GM12878 (cell line): ENCODE results near the gene HOATZ. TPM values are rescaled to one million over a fixed set of nuclear protein-coding genes. Genes with fewer than 3 reads are reported as not detected.

Source experiments
- ATAC-seq: fragments of 200-7000 bp; cut with Tn5 transposase; 3 replicates; pipeline ENCODE4 v1.9.1; 2020; ENCODE audit warnings: mild to moderate bottlenecking, moderate library complexity
- BruUV-seq: library from RNA; stranded (reverse); fragments of 400-500 nt; replicated peaks from 2 replicates; lab custom pipeline; 2021; lab: Mats Ljungman, UMichigan
- CTCF ChIA-PET: fragments of 300-600 bp; sonication (Branson Sonifier 250); formaldehyde crosslinking; extraction: SDS; loops from one replicate; lab custom pipeline; 2021; ENCODE audit warnings: inconsistent platforms; lab: Yijun Ruan, JAX
- POLR2A ChIA-PET: fragments of 350-600 bp; formaldehyde crosslinking; extraction: SDS; loops from one replicate; lab custom pipeline; 2021; ENCODE audit warnings: inconsistent platforms; lab: Charles Lee
- RAD21 ChIA-PET: fragments of 300-600 bp; sonication (Branson Sonifier 250); formaldehyde crosslinking; loops from one replicate; lab custom pipeline; 2023; ENCODE audit warnings: antibody characterized with exemption; ENCODE audit not compliant: unreplicated experiment; lab: Charles Lee
- SMC1A ChIA-PET: fragments of 300-600 bp; sonication (Branson Sonifier 250); formaldehyde crosslinking; loops from one replicate; lab custom pipeline; 2023; ENCODE audit not compliant: unreplicated experiment, uncharacterized antibody; lab: Charles Lee
- DNase-seq: peaks from one replicate; pipeline ENCODE4 v3.0.0-alpha.2; 2011; ENCODE audit warnings: low read depth, low spot score
- FAIRE-seq: peaks from 3 replicates; lab custom pipeline; 2011; peaks lifted over from hg19 to GRCh38; lab: Jason Lieb, UNC
- H2AFZ ChIP-seq: 2 replicates; pipeline ENCODE4 v1.6.0; 2011; ENCODE audit warnings: low read depth, low read length, control low read depth; ENCODE audit not compliant: control insufficient read depth
- H3K27ac ChIP-seq: 2 replicates; pipeline ENCODE4 v1.5.1; 2011; ENCODE audit warnings: control low read depth; ENCODE audit not compliant: control insufficient read depth, insufficient read depth
- H3K27me3 ChIP-seq, 2 experiments: replicated peaks in 1 of 2; 2 replicates each; pipeline versions ENCODE4 v1.6.0 to v1.6.1; 2011; ENCODE audit warnings: low read length in 1 of 2; ENCODE audit not compliant: control insufficient read depth in 2 of 2, insufficient read depth in 2 of 2
- H3K36me3 ChIP-seq, 2 experiments: 2 replicates each; pipeline ENCODE4 v1.5.1; 2011; ENCODE audit warnings: low read length in 1 of 2; ENCODE audit not compliant: control insufficient read depth in 2 of 2, insufficient read depth in 2 of 2
- H3K4me1 ChIP-seq: 2 replicates; pipeline ENCODE4 v1.6.1; 2011; ENCODE audit warnings: mild to moderate bottlenecking, low read length, moderate library complexity, mixed read lengths; ENCODE audit not compliant: control insufficient read depth, insufficient read depth
- H3K4me2 ChIP-seq: 2 replicates; pipeline ENCODE4 v1.6.0; 2011; ENCODE audit warnings: control low read depth; ENCODE audit not compliant: control insufficient read depth, insufficient read depth
- H3K4me3 ChIP-seq: fragments of 200-600 bp; sonication (generic); 2 replicates; pipeline ENCODE4 v1.5.1; 2016
- H3K79me2 ChIP-seq: 2 replicates; pipeline ENCODE4 v1.6.0; 2011; ENCODE audit warnings: low read length; ENCODE audit not compliant: control insufficient read depth, insufficient read depth
- H3K9ac ChIP-seq: 2 replicates; pipeline ENCODE4 v1.8.0; 2011; ENCODE audit warnings: low read length, control low read depth, mixed read lengths; ENCODE audit not compliant: control insufficient read depth, insufficient read depth
- H3K9me3 ChIP-seq: replicated peaks from 3 replicates; pipeline ENCODE4 v1.5.1; 2011; ENCODE audit warnings: mild to moderate bottlenecking, low read length; ENCODE audit not compliant: control insufficient read depth, insufficient read depth
- H4K20me1 ChIP-seq: 2 replicates; pipeline ENCODE4 v1.6.0; 2011; ENCODE audit not compliant: control insufficient read depth, insufficient read depth
- ASH2L ChIP-seq: fragments of 300-600, 200-600 bp; sonication (generic); IDR thresholded peaks from 2 replicates; pipeline ENCODE4 v1.6.1; 2017; ENCODE audit warnings: low read depth, mild to moderate bottlenecking, borderline replicate concordance
- GABPA ChIP-seq: IDR thresholded peaks from 2 replicates; pipeline ENCODE4 v1.6.1; 2014; ENCODE audit warnings: antibody characterized with exemption, low read depth, mild to moderate bottlenecking, inconsistent platforms
- HCFC1 ChIP-seq: fragments of 150-350 bp; IDR thresholded peaks from 2 replicates; pipeline ENCODE4 v1.6.1; 2014; ENCODE audit warnings: low read length
- MEF2B ChIP-seq: fragments of 450-650 bp; IDR thresholded peaks from 2 replicates; pipeline ENCODE4 v1.6.1; 2018; ENCODE audit warnings: mild to moderate bottlenecking, moderate library complexity; ENCODE audit not compliant: partially characterized antibody, poor library complexity, severe bottlenecking
- NFXL1 ChIP-seq: fragments of 450-650 bp; IDR thresholded peaks from 2 replicates; pipeline ENCODE4 v1.6.1; 2017; ENCODE audit warnings: antibody characterized with exemption, mild to moderate bottlenecking, borderline replicate concordance
- NFYA ChIP-seq: IDR thresholded peaks from 2 replicates; pipeline ENCODE4 v1.6.1; 2011; ENCODE audit warnings: low read depth, mild to moderate bottlenecking, low read length, improper control_type of control experiment, borderline replicate concordance
- POLR2AphosphoS5 ChIP-seq: IDR thresholded peaks from 2 replicates; pipeline ENCODE4 v1.6.1; 2011; ENCODE audit warnings: mild to moderate bottlenecking, low read length, inconsistent platforms
- STAT1 ChIP-seq: fragments of 450-650 bp; conservative IDR thresholded peaks from 2 replicates; pipeline ENCODE4 v1.6.1; 2014; ENCODE audit warnings: antibody characterized with exemption, mild to moderate bottlenecking
- TARDBP ChIP-seq: IDR thresholded peaks from 2 replicates; pipeline ENCODE4 v1.6.1; 2016; ENCODE audit warnings: borderline replicate concordance
- ZNF217 ChIP-seq: fragments of 450-650 bp; IDR thresholded peaks from 2 replicates; pipeline ENCODE4 v1.6.1; 2017; ENCODE audit warnings: antibody characterized with exemption, mild to moderate bottlenecking
- ZNF24 ChIP-seq: fragments of 450-650 bp; IDR thresholded peaks from 2 replicates; pipeline ENCODE4 v1.6.1; 2017; ENCODE audit warnings: antibody characterized with exemption, mild to moderate bottlenecking
- in situ Hi-C: fragments of 300-500 bp; cut with MboI; formaldehyde crosslinking; loops from 9 replicates; pipeline ENCODE4 v1.14.3; 2018; ENCODE audit warnings: mixed read lengths
- intact Hi-C: fragments of 100-400 bp; cut with micrococcal nuclease; formaldehyde crosslinking; loops from one replicate; pipeline ENCODE4 v1.14.2; 2022; ENCODE audit not compliant: unreplicated experiment
- polyA plus RNA-seq, 11 experiments: library from polyadenylated mRNA; depleted of rRNA in 4 of 11; unstranded in 6 of 11; stranded (reverse) in 5 of 11; fragments of >200 nt; fragmentation: Nextera tagmentation in 4 of 11; fragmentation: Illumina TruSeq in 1 of 11; extraction: Ambion mirVana in 4 of 11; extraction: Trizol in 1 of 11; gene quantifications; 1 replicate in 1 of 11; 2 replicates in 10 of 11; pipeline versions ENCODE4 v1.2.1 to v1.2.3, GENCODE V29; 2011 to 2016; ENCODE audit warnings: inconsistent platforms in 2 of 11, missing spikeins in 2 of 11, low read depth in 1 of 11
- total RNA-seq, 4 experiments: library from RNA; depleted of rRNA in 3 of 4; stranded (reverse); fragments of >200 nt in 3 of 4; fragmentation: Illumina TruSeq in 1 of 4; extraction: Trizol in 1 of 4; gene quantifications; 2 replicates each; pipeline versions ENCODE4 v1.2.1 to v1.2.3, GENCODE V29; 2013 to 2021
- TF ChIP-seq, protein P1 (sequence below): fragments of 450-650 bp; IDR thresholded peaks from 2 replicates; pipeline ENCODE4 v1.6.1; 2016; ENCODE audit warnings: mild to moderate bottlenecking
- TF ChIP-seq, protein P2 (sequence below): fragments of 450-650 bp; IDR thresholded peaks from 2 replicates; pipeline ENCODE4 v1.6.1; 2018; ENCODE audit warnings: borderline replicate concordance, mild to moderate bottlenecking; ENCODE audit not compliant: partially characterized antibody
- TF ChIP-seq, protein P3 (sequence below): IDR thresholded peaks from 2 replicates; pipeline ENCODE4 v1.6.1; 2012; ENCODE audit warnings: low read length, inconsistent platforms
- TF ChIP-seq, protein P4 (sequence below): fragments of 450-650 bp; IDR thresholded peaks from 2 replicates; pipeline ENCODE4 v1.6.1; 2014; ENCODE audit warnings: mild to moderate bottlenecking

Gene HOATZ
- total and polyA plus RNA-seq, 10 of the 15 experiments (the other 5 are each of a cell fraction or from before 2014, with no cell fraction given), result 0.28 TPM; not detected in 9

DNA sequence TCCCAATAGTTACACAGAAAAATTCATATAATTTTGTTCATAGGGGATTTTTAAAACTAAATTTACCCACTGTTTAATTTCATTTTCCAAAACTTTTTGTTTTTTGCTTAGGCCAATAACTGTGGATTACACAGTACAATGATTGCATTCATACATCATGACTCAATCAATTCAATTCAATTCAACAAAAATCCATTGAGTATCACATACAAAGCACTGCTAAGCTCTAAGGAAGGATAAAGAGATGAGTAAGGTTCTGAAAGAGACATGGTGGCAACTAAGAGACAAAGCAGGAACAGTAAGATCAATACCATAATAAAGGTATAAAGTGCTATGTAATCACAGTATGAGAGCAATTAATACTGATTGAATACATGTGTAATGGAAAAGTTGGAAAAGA lies 16.6 kb downstream of the HOATZ start:
- ATAC-seq, result peak; percentile 25
- in situ Hi-C loops (no loop called here), intact Hi-C loops (no loop called here)
- FAIRE-seq, result no peak
- ChIA-PET SMC1A (interaction anchor here (1.2 kb wide), 1 partner anchor 24 kb away, joined by 3 read pairs; no protein-coding TSS in a partner anchor), CTCF (interaction anchor here (0.6 to 1.5 kb wide), 3 partner anchors 11 to 246 kb away, joined by 3 to 5 read pairs (median 3); no protein-coding TSS in a partner anchor), POLR2A (interaction anchor here (1.2 to 1.6 kb wide), 2 partner anchors 78 to 152 kb away, joined by 3 read pairs; partner anchors contain the start of gene POU2AF1), RAD21 (interaction anchor here (1.2 to 1.4 kb wide), 2 partner anchors 76 to 80 kb away, joined by 3 to 4 read pairs; no protein-coding TSS in a partner anchor)
- Histone ChIP-seq H3K9ac (no peak overlapping the region), H3K4me1 (no peaks in the 10 kb centered on the region), H3K36me3 (no peaks in the 10 kb centered on the region), H3K27ac (no peak overlapping the region), H2AFZ (no peak overlapping the region), H3K4me3 (no peak overlapping the region), H4K20me1 (no peaks in the 10 kb centered on the region), H3K79me2 (no peaks in the 10 kb centered on the region), H3K9me3 (no peaks in the 10 kb centered on the region), H3K4me2 (no peak overlapping the region), H3K27me3 (peaks cover 0 to 6% of the 10 kb centered on the region in 2 experiments; a peak in 2 of 4 replicates)
- DNase-seq, result no peak
- TF ChIP-seq ZNF24 (no peak), POLR2AphosphoS5 (no peak), TARDBP (no peak), ASH2L (no peak), STAT1 (no peak), NFYA (no peak), GABPA (no peak), MEF2B (no peak), ZNF217 (no peak), HCFC1 (no peak), NFXL1 (no peak)
- TF ChIP-seq, protein P1, sequence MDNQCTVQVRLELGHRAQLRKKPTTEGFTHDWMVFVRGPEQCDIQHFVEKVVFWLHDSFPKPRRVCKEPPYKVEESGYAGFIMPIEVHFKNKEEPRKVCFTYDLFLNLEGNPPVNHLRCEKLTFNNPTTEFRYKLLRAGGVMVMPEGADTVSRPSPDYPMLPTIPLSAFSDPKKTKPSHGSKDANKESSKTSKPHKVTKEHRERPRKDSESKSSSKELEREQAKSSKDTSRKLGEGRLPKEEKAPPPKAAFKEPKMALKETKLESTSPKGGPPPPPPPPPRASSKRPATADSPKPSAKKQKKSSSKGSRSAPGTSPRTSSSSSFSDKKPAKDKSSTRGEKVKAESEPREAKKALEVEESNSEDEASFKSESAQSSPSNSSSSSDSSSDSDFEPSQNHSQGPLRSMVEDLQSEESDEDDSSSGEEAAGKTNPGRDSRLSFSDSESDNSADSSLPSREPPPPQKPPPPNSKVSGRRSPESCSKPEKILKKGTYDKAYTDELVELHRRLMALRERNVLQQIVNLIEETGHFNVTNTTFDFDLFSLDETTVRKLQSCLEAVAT, result no peak
- TF ChIP-seq, protein P2, sequence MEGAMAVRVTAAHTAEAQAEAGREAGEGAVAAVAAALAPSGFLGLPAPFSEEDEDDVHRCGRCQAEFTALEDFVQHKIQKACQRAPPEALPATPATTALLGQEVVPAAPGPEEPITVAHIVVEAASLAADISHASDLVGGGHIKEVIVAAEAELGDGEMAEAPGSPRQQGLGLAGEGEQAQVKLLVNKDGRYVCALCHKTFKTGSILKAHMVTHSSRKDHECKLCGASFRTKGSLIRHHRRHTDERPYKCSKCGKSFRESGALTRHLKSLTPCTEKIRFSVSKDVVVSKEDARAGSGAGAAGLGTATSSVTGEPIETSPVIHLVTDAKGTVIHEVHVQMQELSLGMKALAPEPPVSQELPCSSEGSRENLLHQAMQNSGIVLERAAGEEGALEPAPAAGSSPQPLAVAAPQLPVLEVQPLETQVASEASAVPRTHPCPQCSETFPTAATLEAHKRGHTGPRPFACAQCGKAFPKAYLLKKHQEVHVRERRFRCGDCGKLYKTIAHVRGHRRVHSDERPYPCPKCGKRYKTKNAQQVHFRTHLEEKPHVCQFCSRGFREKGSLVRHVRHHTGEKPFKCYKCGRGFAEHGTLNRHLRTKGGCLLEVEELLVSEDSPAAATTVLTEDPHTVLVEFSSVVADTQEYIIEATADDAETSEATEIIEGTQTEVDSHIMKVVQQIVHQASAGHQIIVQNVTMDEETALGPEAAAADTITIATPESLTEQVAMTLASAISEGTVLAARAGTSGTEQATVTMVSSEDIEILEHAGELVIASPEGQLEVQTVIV, result no peak
- TF ChIP-seq, protein P3, sequence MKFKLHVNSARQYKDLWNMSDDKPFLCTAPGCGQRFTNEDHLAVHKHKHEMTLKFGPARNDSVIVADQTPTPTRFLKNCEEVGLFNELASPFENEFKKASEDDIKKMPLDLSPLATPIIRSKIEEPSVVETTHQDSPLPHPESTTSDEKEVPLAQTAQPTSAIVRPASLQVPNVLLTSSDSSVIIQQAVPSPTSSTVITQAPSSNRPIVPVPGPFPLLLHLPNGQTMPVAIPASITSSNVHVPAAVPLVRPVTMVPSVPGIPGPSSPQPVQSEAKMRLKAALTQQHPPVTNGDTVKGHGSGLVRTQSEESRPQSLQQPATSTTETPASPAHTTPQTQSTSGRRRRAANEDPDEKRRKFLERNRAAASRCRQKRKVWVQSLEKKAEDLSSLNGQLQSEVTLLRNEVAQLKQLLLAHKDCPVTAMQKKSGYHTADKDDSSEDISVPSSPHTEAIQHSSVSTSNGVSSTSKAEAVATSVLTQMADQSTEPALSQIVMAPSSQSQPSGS, result no peak
- TF ChIP-seq, protein P4, sequence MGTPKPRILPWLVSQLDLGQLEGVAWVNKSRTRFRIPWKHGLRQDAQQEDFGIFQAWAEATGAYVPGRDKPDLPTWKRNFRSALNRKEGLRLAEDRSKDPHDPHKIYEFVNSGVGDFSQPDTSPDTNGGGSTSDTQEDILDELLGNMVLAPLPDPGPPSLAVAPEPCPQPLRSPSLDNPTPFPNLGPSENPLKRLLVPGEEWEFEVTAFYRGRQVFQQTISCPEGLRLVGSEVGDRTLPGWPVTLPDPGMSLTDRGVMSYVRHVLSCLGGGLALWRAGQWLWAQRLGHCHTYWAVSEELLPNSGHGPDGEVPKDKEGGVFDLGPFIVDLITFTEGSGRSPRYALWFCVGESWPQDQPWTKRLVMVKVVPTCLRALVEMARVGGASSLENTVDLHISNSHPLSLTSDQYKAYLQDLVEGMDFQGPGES, result no peak
- no TSS peak for BruUV-seq
